ENCODE measurements around the gene COL18A1. TPM values are rescaled to one million over a fixed set of nuclear protein-coding genes. Genes with fewer than 3 reads are reported as not detected.

The COL18A1 gene
- polyA plus RNA-seq, 4 donors = 2.2 to 34.3 (median 16.5) TPM

Other genes starting within 250 kb of the COL18A1 start
- 10 to 100 TPM; 13.5 to 34.4 (median 26.9) TPM for gene POFUT2, start 117.3 kb upstream of the COL18A1 start, polyA plus RNA-seq
- gene SLC19A1, start 137.3 kb downstream of the COL18A1 start, polyA plus RNA-seq = 10 to 100 TPM; 12.6 to 20.8 (median 15.0) TPM
- 1 to 10 TPM in 2 of 4 donors, under 1 TPM in 1, not detected in 1; 0.81 to 8.2 (median 1.0) TPM for gene PCBP3, start 238.6 kb downstream of the COL18A1 start, polyA plus RNA-seq

Data from small intestine (tissue), 4 donors.